Endothelial cell of umbilical vein (primary cell): ENCODE data around the gene GUCY1A1. TPM values are rescaled to one million over a fixed set of nuclear protein-coding genes. Genes with fewer than 3 reads are reported as not detected.

Experiments
- BruUV-seq: library from RNA; stranded (reverse); fragments of 400-500 nt; replicated peaks from 2 replicates; lab custom pipeline; 2021; lab: Mats Ljungman, UMichigan
- CTCF ChIA-PET: fragments of 300-600, 350-600 bp; sonication (Branson Sonifier 250); formaldehyde crosslinking; loops from one replicate; lab custom pipeline; 2021; ENCODE audit warnings: antibody characterized with exemption, inconsistent platforms; lab: Charles Lee
- POLR2A ChIA-PET: fragments of 300-600, 350-600 bp; sonication (Branson Sonifier 250); formaldehyde crosslinking; loops from one replicate; lab custom pipeline; 2021; ENCODE audit warnings: antibody characterized with exemption, inconsistent platforms; lab: Charles Lee
- DNase-seq: peaks from one replicate; pipeline ENCODE4 v3.0.0-alpha.2; 2011; ENCODE audit warnings: low read depth, low spot score
- FAIRE-seq: peaks from 2 replicates; lab custom pipeline; 2011; peaks lifted over from hg19 to GRCh38; lab: Jason Lieb, UNC
- H2AFZ ChIP-seq: 2 replicates; pipeline ENCODE4 v1.6.0; 2012; ENCODE audit warnings: low read depth, low read length, control low read depth, inconsistent platforms
- H3K27ac ChIP-seq: 2 replicates; pipeline ENCODE4 v1.5.1; 2011; ENCODE audit warnings: low read depth, mild to moderate bottlenecking, control low read depth, low read length, moderate library complexity; ENCODE audit not compliant: insufficient read depth
- H3K27me3 ChIP-seq, 2 experiments: 2 replicates each; pipeline versions ENCODE4 v1.6.0 to v1.6.1; 2011; ENCODE audit warnings: low read length in 2 of 2, mixed read lengths in 1 of 2; ENCODE audit not compliant: control insufficient read depth in 2 of 2, insufficient read depth in 2 of 2
- H3K36me3 ChIP-seq, 2 experiments: 2 replicates in 1 of 2; 3 replicates in 1 of 2; pipeline ENCODE4 v1.5.1; 2011; ENCODE audit warnings: low read length in 2 of 2, mild to moderate bottlenecking in 1 of 2, moderate library complexity in 1 of 2; ENCODE audit not compliant: control insufficient read depth in 2 of 2, insufficient read depth in 2 of 2; ENCODE audit errors: extremely low read depth in 1 of 2
- H3K4me1 ChIP-seq: 3 replicates; pipeline ENCODE4 v1.5.1; 2011; ENCODE audit warnings: mild to moderate bottlenecking, low read length; ENCODE audit not compliant: control insufficient read depth, insufficient read depth; ENCODE audit errors: extremely low read depth
- H3K4me2 ChIP-seq: 2 replicates; pipeline ENCODE4 v1.6.1; 2011; ENCODE audit warnings: low read length, control low read depth, mixed read lengths; ENCODE audit not compliant: insufficient read depth
- H3K4me3 ChIP-seq, 3 experiments: fragments of 200-600 bp in 1 of 3; sonication (generic), shearing (Covaris generic) in 1 of 3; replicated peaks in 1 of 3; 2 replicates each; pipeline ENCODE4 v1.5.1; 2011 to 2016; ENCODE audit warnings: control low read depth in 3 of 3, low read length in 3 of 3, mild to moderate bottlenecking in 2 of 3, inconsistent platforms in 1 of 3, low read depth in 1 of 3, moderate library complexity in 1 of 3; ENCODE audit not compliant: insufficient read depth in 1 of 3
- H3K79me2 ChIP-seq: 2 replicates; pipeline ENCODE4 v1.6.0; 2012; ENCODE audit warnings: low read length, inconsistent platforms; ENCODE audit not compliant: control insufficient read depth, insufficient read depth
- H3K9ac ChIP-seq: replicated peaks from 2 replicates; pipeline ENCODE3; 2011; ENCODE audit warnings: low read length, control low read depth; ENCODE audit not compliant: insufficient read depth; ENCODE audit errors: extremely low read depth
- H3K9me1 ChIP-seq: replicated peaks from 3 replicates; pipeline ENCODE4 v1.6.0; 2011; ENCODE audit warnings: mild to moderate bottlenecking, low read length; ENCODE audit not compliant: control insufficient read depth, insufficient read depth; ENCODE audit errors: extremely low read depth
- H3K9me3 ChIP-seq: replicated peaks from 2 replicates; pipeline ENCODE4 v1.5.1; 2012; ENCODE audit warnings: low read length, inconsistent platforms; ENCODE audit not compliant: control insufficient read depth, insufficient read depth
- H4K20me1 ChIP-seq: replicated peaks from 2 replicates; pipeline ENCODE3; 2011; ENCODE audit warnings: mild to moderate bottlenecking, low read length; ENCODE audit not compliant: control insufficient read depth, insufficient read depth; ENCODE audit errors: extremely low read depth
- EZH2 ChIP-seq: IDR thresholded peaks from 2 replicates; pipeline ENCODE4 v1.6.1; 2012; ENCODE audit warnings: borderline replicate concordance, low read depth, mild to moderate bottlenecking, moderate library complexity, low read length, inconsistent platforms; ENCODE audit not compliant: severe bottlenecking
- FOS ChIP-seq: IDR thresholded peaks from 2 replicates; pipeline ENCODE4 v1.6.1; 2011; ENCODE audit warnings: mild to moderate bottlenecking, low read length, moderate library complexity, borderline replicate concordance; ENCODE audit not compliant: insufficient read depth
- GATA2 ChIP-seq: IDR thresholded peaks from 2 replicates; pipeline ENCODE4 v1.7.0; 2011; ENCODE audit warnings: low read depth, mild to moderate bottlenecking, moderate library complexity, mixed read lengths, low read length; ENCODE audit not compliant: insufficient read length, insufficient read depth
- JUN ChIP-seq: IDR thresholded peaks from 2 replicates; pipeline ENCODE4 v1.6.1; 2011; ENCODE audit warnings: borderline replicate concordance, low read depth; ENCODE audit not compliant: insufficient read length, insufficient read depth
- MYC ChIP-seq: IDR thresholded peaks from one replicate; pipeline ENCODE4 v1.6.1; 2011; ENCODE audit warnings: mild to moderate bottlenecking, low read depth, low read length
- POLR2A ChIP-seq: IDR thresholded peaks from 2 replicates; pipeline ENCODE4 v1.6.1; 2012; ENCODE audit warnings: low read depth, mild to moderate bottlenecking, control low read depth, low read length
- POLR2AphosphoS5 ChIP-seq: IDR thresholded peaks from 2 replicates; pipeline ENCODE4 v1.6.1; 2012; ENCODE audit warnings: low read depth, mild to moderate bottlenecking, control low read depth, low read length, moderate library complexity; ENCODE audit not compliant: insufficient read depth
- dilution Hi-C: fragments of 300-500 bp; cut with MboI; formaldehyde crosslinking; loops from one replicate; pipeline ENCODE4 v1.15.0; 2019; ENCODE audit warnings: low sequenced_read_pairs; ENCODE audit not compliant: extremely low pct_ligation_motif_present
- intact Hi-C: fragments of 100-400 bp; cut with micrococcal nuclease; formaldehyde crosslinking; loops from one replicate; pipeline ENCODE4 v1.10.0; 2022
- polyA plus RNA-seq, 4 experiments: library from polyadenylated mRNA; depleted of rRNA in 3 of 4; stranded (reverse) in 3 of 4; unstranded in 1 of 4; fragments of >200 nt; gene quantifications; 2 replicates each; pipeline versions ENCODE4 v1.2.1 to v1.2.3, GENCODE V29; 2011 to 2012; ENCODE audit warnings: missing spikeins in 1 of 4
- total RNA-seq: library from RNA; stranded (reverse); gene quantifications from 2 replicates; pipeline ENCODE4 v1.2.3, GENCODE V29; 2021
- TF ChIP-seq, protein P1 (sequence below): IDR thresholded peaks from 2 replicates; pipeline ENCODE4 v1.6.1; 2011; ENCODE audit not compliant: insufficient read depth, insufficient read length
- TF ChIP-seq, protein P2 (sequence below), 2 donors: IDR thresholded peaks; 1 replicate in 1 of 2; 2 replicates in 1 of 2; pipeline ENCODE4 v1.5.1; 2011; ENCODE audit warnings: low read length in 2 of 2, mild to moderate bottlenecking in 2 of 2, moderate library complexity in 2 of 2, control low read depth in 1 of 2, inconsistent platforms in 1 of 2, low read depth in 1 of 2; ENCODE audit not compliant: insufficient read depth in 1 of 2; ENCODE audit errors: extremely low read depth in 1 of 2

The GUCY1A1 gene
- total and polyA plus RNA-seq, 2 donors (not counting 3 experiments of a cell fraction or from before 2014, with no cell fraction given): 1.3 to 4.4 TPM

DNA sequence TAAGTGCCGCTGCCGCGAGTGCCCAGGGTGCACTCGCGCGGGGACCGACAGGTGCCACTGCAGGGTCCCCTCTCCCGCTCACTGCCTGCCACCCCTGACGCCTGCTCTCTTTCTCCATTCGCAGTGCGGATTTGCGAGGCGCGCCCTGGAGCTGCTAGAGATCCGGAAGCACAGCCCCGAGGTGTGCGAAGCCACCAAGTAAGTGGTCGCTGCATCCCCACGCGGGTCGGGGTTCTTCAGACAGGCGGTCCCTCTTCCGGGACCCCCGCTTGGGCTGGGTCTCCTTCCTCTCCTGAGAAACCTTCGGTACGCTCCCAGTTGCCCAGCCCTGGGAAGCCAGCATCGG is 547 bp downstream of the GUCY1A1 start:
- peak overlapping the region; percentile 39 to 83 (median 46) for H3K4me3 ChIP-seq
- intact Hi-C loops: loop anchor here (2.0 kb wide), 4 partner anchors 38 to 224 kb away; no protein-coding TSS in a partner anchor
- FAIRE-seq: no peak
- peak overlapping the region; percentile 88 for H3K4me2 ChIP-seq
- no peak overlapping the region for H3K27ac ChIP-seq
- no TSS peak for BruUV-seq
- DNase-seq: peak; percentile 57
- ChIA-PET POLR2A (no interaction called here), CTCF (interaction anchor here (1.1 to 2.4 kb wide), 6 partner anchors 13 to 138 kb away, joined by 3 to 14 read pairs (median 4); no protein-coding TSS in a partner anchor)
- H3K9ac ChIP-seq: peak overlapping the region; percentile 44
- dilution Hi-C loops: no loop called here
- H3K9me3 ChIP-seq: no peaks in the 10 kb centered on the region
- no peaks in the 10 kb centered on the region for H3K36me3 ChIP-seq
- H3K27me3 ChIP-seq: peaks cover 12 to 16% of the 10 kb centered on the region in 2 experiments
- no peaks in the 10 kb centered on the region for H4K20me1 ChIP-seq
- H2AFZ ChIP-seq: peak overlapping the region; percentile 72
- peaks cover 19% of the 10 kb centered on the region for H3K4me1 ChIP-seq
- TF ChIP-seq POLR2A: no peak
- no peak for TF ChIP-seq JUN
- no peak for TF ChIP-seq GATA2
- TF ChIP-seq FOS: no peak
- TF ChIP-seq, protein P1, sequence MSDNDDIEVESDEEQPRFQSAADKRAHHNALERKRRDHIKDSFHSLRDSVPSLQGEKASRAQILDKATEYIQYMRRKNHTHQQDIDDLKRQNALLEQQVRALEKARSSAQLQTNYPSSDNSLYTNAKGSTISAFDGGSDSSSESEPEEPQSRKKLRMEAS: no peak
- TF ChIP-seq, protein P2, sequence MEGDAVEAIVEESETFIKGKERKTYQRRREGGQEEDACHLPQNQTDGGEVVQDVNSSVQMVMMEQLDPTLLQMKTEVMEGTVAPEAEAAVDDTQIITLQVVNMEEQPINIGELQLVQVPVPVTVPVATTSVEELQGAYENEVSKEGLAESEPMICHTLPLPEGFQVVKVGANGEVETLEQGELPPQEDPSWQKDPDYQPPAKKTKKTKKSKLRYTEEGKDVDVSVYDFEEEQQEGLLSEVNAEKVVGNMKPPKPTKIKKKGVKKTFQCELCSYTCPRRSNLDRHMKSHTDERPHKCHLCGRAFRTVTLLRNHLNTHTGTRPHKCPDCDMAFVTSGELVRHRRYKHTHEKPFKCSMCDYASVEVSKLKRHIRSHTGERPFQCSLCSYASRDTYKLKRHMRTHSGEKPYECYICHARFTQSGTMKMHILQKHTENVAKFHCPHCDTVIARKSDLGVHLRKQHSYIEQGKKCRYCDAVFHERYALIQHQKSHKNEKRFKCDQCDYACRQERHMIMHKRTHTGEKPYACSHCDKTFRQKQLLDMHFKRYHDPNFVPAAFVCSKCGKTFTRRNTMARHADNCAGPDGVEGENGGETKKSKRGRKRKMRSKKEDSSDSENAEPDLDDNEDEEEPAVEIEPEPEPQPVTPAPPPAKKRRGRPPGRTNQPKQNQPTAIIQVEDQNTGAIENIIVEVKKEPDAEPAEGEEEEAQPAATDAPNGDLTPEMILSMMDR (IDR thresholded peaks at IDR 0.05; ENCODE audit: extremely low read depth in 1 of 2, insufficient read depth in 1 of 2, low read depth in 1 of 2, low read length in 2 of 2): no peak
- no peak for TF ChIP-seq MYC
- TF ChIP-seq POLR2AphosphoS5: no peak
- no peak for TF ChIP-seq EZH2
- no peaks in the 10 kb centered on the region for H3K79me2 ChIP-seq
- H3K9me1 ChIP-seq: no peaks in the 10 kb centered on the region
